Peyer's patch (tissue), 4 donors: ENCODE data around the gene GJA5.

Experiments used
- POLR2A ChIP-seq, 2 donors: fragments of 450-650 bp; IDR thresholded peaks; one replicate each; pipeline ENCODE4 v1.5.1; 2017; ENCODE audit warnings: antibody characterized with exemption in 2 of 2, mild to moderate bottlenecking in 2 of 2, moderate library complexity in 2 of 2
- TF ChIP-seq, protein P1 (sequence below), 6 experiments: fragments of 450-650 bp in 4 of 6; fragments of 200-600 bp in 2 of 6; sonication (generic) in 1 of 6; IDR thresholded peaks; one replicate each; pipeline ENCODE4 v1.5.1; 2017 to 2019; ENCODE audit warnings: antibody characterized with exemption in 6 of 6, mild to moderate bottlenecking in 3 of 6, moderate library complexity in 1 of 6

DNA sequence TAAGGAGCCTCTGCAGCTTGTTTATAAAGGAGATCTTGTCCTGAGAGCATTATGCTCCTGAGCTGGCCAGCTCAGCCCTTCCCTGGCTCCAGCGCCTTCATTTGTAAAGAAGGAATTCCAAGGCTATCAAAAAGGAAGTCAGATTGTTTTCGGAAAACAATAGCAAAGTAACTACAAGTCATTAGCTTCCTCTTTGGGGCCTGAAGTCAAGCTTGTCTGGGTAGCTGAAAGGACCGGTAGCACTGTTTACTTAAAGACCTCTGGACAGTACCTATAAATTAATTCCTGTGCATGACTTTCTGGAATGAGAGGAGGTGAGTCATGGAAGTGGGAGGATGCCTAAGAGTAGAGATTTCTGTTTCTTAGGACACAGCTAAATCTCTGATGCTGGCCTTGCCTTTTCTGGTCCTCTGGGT is 20.7 kb upstream of the GJA5 start:
- no peak for TF ChIP-seq POLR2A (IDR thresholded peaks at IDR 0.05)
- TF ChIP-seq, protein P1, sequence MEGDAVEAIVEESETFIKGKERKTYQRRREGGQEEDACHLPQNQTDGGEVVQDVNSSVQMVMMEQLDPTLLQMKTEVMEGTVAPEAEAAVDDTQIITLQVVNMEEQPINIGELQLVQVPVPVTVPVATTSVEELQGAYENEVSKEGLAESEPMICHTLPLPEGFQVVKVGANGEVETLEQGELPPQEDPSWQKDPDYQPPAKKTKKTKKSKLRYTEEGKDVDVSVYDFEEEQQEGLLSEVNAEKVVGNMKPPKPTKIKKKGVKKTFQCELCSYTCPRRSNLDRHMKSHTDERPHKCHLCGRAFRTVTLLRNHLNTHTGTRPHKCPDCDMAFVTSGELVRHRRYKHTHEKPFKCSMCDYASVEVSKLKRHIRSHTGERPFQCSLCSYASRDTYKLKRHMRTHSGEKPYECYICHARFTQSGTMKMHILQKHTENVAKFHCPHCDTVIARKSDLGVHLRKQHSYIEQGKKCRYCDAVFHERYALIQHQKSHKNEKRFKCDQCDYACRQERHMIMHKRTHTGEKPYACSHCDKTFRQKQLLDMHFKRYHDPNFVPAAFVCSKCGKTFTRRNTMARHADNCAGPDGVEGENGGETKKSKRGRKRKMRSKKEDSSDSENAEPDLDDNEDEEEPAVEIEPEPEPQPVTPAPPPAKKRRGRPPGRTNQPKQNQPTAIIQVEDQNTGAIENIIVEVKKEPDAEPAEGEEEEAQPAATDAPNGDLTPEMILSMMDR (IDR thresholded peaks at IDR 0.05) = no peak
